ENCODE results near the gene RAB23. TPM values are rescaled to one million over a fixed set of nuclear protein-coding genes. Genes with fewer than 3 reads are reported as not detected.

RAB23 gene
- total RNA-seq, 1 donor from 2014 or later = 15.3 TPM

DNA sequence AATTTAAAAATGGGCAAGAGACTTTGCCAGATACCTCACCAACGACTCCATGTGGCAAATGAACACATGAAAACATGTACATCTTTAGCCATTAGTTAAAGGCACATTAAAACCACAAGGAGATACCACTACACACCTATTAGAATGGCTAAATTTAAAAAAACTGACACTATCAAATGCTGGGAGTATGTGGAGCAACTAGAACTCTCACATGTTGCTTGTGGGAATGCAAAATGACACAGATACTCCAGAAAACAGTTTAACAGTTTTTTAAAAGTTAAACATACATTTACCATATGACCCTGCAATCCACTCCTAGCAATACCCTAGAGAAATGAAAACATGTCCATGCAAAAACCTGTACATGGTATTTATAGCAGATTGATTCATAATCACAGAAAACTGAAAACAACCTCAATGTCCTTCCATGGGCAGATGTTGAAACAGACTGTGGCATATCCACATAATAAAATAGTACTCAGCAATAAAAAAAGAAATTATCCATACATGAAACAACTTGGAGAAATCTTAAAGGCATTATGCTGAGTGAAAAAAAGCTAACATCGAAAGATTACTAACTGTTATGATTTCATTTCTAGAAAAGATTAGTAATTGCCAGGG is 1.9 kb downstream of the RAB23 start:
- Mint-ChIP-seq H3K9me3 (ENCODE audit: low read depth) (peaks cover 14% of the 10 kb centered on the region), H3K4me1 (ENCODE audit: low read depth) (peaks cover 32% of the 10 kb centered on the region), H3K27me3 (no peaks in the 10 kb centered on the region), H3K4me3 (ENCODE audit: low read depth) (peak overlapping the region; percentile 58), H3K27ac (no peak overlapping the region), H3K36me3 (ENCODE audit: insufficient read depth) (peaks cover 28% of the 10 kb centered on the region)
- TF ChIP-seq, protein P1, sequence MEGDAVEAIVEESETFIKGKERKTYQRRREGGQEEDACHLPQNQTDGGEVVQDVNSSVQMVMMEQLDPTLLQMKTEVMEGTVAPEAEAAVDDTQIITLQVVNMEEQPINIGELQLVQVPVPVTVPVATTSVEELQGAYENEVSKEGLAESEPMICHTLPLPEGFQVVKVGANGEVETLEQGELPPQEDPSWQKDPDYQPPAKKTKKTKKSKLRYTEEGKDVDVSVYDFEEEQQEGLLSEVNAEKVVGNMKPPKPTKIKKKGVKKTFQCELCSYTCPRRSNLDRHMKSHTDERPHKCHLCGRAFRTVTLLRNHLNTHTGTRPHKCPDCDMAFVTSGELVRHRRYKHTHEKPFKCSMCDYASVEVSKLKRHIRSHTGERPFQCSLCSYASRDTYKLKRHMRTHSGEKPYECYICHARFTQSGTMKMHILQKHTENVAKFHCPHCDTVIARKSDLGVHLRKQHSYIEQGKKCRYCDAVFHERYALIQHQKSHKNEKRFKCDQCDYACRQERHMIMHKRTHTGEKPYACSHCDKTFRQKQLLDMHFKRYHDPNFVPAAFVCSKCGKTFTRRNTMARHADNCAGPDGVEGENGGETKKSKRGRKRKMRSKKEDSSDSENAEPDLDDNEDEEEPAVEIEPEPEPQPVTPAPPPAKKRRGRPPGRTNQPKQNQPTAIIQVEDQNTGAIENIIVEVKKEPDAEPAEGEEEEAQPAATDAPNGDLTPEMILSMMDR (IDR thresholded peaks at IDR 0.05; ENCODE audit: unreplicated experiment) = no peak
- no peak for DNase-seq (ENCODE audit: low spot score, unreplicated experiment)

DNA sequence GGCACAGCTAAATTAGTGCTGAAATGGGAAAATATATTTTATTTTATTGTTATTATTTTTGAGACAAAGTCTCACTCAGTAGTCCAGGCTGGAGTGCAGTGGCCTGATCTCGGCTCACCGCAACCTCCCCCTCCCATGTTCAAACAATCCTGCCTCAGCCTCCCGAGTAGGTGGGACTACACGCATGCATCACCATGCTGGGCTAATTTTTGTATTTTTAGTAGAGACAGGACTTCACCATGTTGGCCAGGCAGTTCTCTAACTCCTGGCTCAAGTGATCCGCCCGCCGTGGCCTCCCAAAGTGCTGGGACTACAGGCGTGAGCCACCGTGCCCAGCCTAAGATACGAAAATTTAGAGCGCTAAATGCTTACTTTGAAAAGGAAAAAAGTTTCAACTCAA is 4.8 kb downstream of the RAB23 start:
- peaks cover 23% of the 10 kb centered on the region for H3K4me1 Mint-ChIP-seq (ENCODE audit: low read depth)
- H3K9me3 Mint-ChIP-seq (ENCODE audit: low read depth) = peaks cover 15% of the 10 kb centered on the region
- TF ChIP-seq, protein P1 (IDR thresholded peaks at IDR 0.05; ENCODE audit: unreplicated experiment) = no peak
- no peaks in the 10 kb centered on the region for H3K27me3 Mint-ChIP-seq
- H3K27ac Mint-ChIP-seq = no peak overlapping the region
- H3K36me3 Mint-ChIP-seq (ENCODE audit: insufficient read depth) = peaks cover 28% of the 10 kb centered on the region
- DNase-seq (ENCODE audit: low spot score, unreplicated experiment) = no peak
- H3K4me3 Mint-ChIP-seq (ENCODE audit: low read depth) = no peak overlapping the region

DNA sequence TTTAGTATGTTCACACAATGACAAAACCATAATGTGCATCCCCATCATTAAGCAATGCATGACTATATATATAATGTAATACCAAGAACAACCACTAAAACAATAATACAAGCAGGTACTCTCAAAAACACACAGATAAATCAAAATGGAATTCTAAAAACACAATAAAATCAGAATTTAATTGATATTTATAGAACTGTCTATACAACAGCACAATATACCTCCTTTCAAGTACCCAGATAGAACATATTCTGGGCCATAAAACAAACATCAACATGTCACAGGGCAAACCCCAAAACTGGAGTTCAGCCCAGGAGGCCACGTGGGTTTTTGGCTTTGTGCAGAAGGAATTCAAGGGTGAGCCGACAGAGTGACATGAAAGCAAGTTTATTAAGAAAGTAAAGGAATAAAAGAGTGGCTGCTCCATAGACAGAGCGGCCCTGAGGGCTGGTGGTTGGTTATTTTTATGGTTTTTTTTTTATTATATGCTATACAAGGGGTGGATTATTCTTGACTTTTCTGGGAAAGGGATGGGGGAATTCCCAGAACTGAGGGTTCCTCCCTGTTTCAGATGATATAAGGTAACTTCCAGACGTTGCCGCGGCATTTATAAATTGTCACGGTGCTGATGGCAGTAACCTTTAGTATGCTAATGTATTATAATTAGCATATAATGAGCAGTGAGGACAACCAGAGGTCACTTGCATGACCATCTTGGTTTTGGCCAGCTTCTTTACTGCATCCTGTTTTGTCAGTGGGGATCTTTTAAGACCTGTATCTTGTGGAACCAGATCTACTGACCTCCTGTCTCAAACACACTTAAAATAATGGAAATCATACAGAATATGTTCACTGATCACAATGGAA is 5.6 kb downstream of the RAB23 start:
- H3K27ac Mint-ChIP-seq = peak overlapping the region; percentile 61
- no peaks in the 10 kb centered on the region for H3K27me3 Mint-ChIP-seq
- no peak overlapping the region for H3K4me3 Mint-ChIP-seq (ENCODE audit: low read depth)

DNA sequence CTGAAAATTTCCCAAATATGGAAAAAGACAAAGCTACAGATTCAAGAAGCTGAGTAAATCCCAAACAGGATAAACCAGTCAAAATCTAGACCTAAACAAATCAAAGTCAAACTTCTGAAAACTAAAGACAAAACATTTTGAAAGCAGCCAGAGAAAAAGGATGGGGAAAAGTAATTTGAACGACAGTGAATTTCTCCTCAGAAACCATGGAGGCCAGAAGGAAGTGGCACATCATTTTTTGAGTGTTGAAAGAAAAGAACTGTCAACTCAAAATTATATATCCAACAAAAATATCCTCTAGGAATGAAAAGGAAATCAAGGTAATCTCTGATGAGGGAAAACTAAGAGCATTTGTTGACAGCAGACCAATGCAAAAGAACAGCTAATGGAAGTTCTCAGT is 6.8 kb downstream of the RAB23 start:
- no peak for DNase-seq (ENCODE audit: low spot score, unreplicated experiment)
- Mint-ChIP-seq H3K9me3 (ENCODE audit: low read depth) (peaks cover 15% of the 10 kb centered on the region), H3K27ac (no peak overlapping the region), H3K36me3 (ENCODE audit: insufficient read depth) (peaks cover 23% of the 10 kb centered on the region), H3K4me3 (ENCODE audit: low read depth) (no peak overlapping the region), H3K27me3 (no peaks in the 10 kb centered on the region), H3K4me1 (ENCODE audit: low read depth) (peaks cover 15% of the 10 kb centered on the region)
- TF ChIP-seq, protein P1 (IDR thresholded peaks at IDR 0.05; ENCODE audit: unreplicated experiment) = no peak

More for the DNA sequence above, 5.6 kb downstream of the RAB23 start:
- Mint-ChIP-seq H3K4me1 (ENCODE audit: low read depth) (peaks cover 22% of the 10 kb centered on the region), H3K9me3 (ENCODE audit: low read depth) (peaks cover 15% of the 10 kb centered on the region), H3K36me3 (ENCODE audit: insufficient read depth) (peaks cover 27% of the 10 kb centered on the region)
- no peak for DNase-seq (ENCODE audit: low spot score, unreplicated experiment)
- TF ChIP-seq, protein P1 (IDR thresholded peaks at IDR 0.05; ENCODE audit: unreplicated experiment) = peak; percentile 26

DNA sequence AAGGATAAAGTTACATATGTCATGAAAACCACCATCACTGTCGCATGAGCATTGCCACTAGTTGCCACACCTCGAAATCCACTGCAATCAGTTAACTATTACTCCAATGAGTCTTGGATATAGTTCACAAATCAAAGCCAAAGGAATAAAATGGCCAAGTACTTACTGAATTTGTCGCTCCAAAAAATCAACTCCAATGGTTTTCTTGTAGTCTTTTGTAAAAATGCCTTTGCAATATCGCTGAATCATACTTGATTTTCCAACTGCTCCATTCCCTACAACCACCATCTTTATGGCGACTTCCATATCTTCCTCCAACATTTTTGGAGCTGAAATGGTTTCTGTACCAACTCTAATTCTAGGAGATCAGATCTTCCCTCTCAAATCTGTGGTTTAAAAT is 12.0 kb downstream of the RAB23 start:
- Mint-ChIP-seq H3K4me3 (ENCODE audit: low read depth) (no peak overlapping the region), H3K4me1 (ENCODE audit: low read depth) (peaks cover 13% of the 10 kb centered on the region), H3K9me3 (ENCODE audit: low read depth) (no peaks in the 10 kb centered on the region), H3K36me3 (ENCODE audit: insufficient read depth) (peaks cover 8% of the 10 kb centered on the region), H3K27ac (no peak overlapping the region), H3K27me3 (no peaks in the 10 kb centered on the region)
- no peak for DNase-seq (ENCODE audit: low spot score, unreplicated experiment)
- TF ChIP-seq, protein P1 (IDR thresholded peaks at IDR 0.05; ENCODE audit: unreplicated experiment) = no peak
